GM19468 (cell line): ENCODE measurements around the gene ATG4B.
A peak's percentile ranks its signal among the peaks of the same experiment; 100 is the strongest.

Source experiments
- ATAC-seq: cut with Tn5 transposase; IDR thresholded peaks from one replicate; pipeline ENCODE4 v1.9.1; 2021; ENCODE audit warnings: mild to moderate bottlenecking, moderate library complexity, moderate number of reproducible peaks; ENCODE audit not compliant: unreplicated experiment; ENCODE audit errors: extremely low read depth

ATG4B gene

GRCh38 chr2:241678784-241679540 is 41.5 kb downstream of the ATG4B start:
- no peak for ATAC-seq

- no peak for ATAC-seq
Observed at GRCh38 chr2:241680044-241680443, 42.6 kb downstream of the ATG4B start.

- no peak for ATAC-seq
Observed at GRCh38 chr2:241680827-241681599, 43.5 kb downstream of the ATG4B start.

GRCh38 chr2:241686324-241686649 is 48.8 kb downstream of the ATG4B start:
- ATAC-seq, result no peak

GRCh38 chr2:241686650-241687425 is 49.3 kb downstream of the ATG4B start, which contains the start of gene DTYMK:
TSS of gene DTYMK (minus strand) at chr2:241686815. CDS start at chr2:241686783, 32 bp downstream.
- peak; percentile 90 for ATAC-seq

GRCh38 chr2:241689306-241689705 is 51.8 kb downstream of the ATG4B start:
- ATAC-seq, result no peak

GRCh38 chr2:241690202-241690717 is 52.8 kb downstream of the ATG4B start:
- ATAC-seq, result no peak

GRCh38 chr2:241692448-241692847 is 55.0 kb downstream of the ATG4B start:
- no peak for ATAC-seq

- no peak for ATAC-seq
Observed at GRCh38 chr2:241695651-241696050, 58.2 kb downstream of the ATG4B start.

- peak; percentile 2 for ATAC-seq
Observed at GRCh38 chr2:241701149-241701398, 63.6 kb downstream of the ATG4B start.

- ATAC-seq, result peak; percentile 41
Observed at GRCh38 chr2:241701399-241702154, 64.1 kb downstream of the ATG4B start, which contains the start of gene ING5. TSS of gene ING5 (plus strand) at chr2:241702039. CDS start at chr2:241702066, 27 bp downstream.

- ATAC-seq, result peak; percentile 59
Observed at GRCh38 chr2:241702155-241703031, 64.9 kb downstream of the ATG4B start.

GRCh38 chr2:241703032-241703604 is 65.6 kb downstream of the ATG4B start:
- no peak for ATAC-seq

- ATAC-seq, result no peak
Observed at GRCh38 chr2:241706537-241706936, 69.0 kb downstream of the ATG4B start.

- ATAC-seq, result no peak
Observed at GRCh38 chr2:241708879-241709278, 71.4 kb downstream of the ATG4B start.

- ATAC-seq, result no peak
Observed at GRCh38 chr2:241719093-241719492, 81.6 kb downstream of the ATG4B start.

GRCh38 chr2:241720099-241720498 is 82.6 kb downstream of the ATG4B start:
- ATAC-seq, result no peak

GRCh38 chr2:241720560-241720959 is 83.1 kb downstream of the ATG4B start:
- ATAC-seq, result no peak

GRCh38 chr2:241721852-241722251 is 84.4 kb downstream of the ATG4B start:
- no peak for ATAC-seq
